Measurements from ENCODE around the gene SOD1.

- TF ChIP-seq CTCF (IDR thresholded peaks at IDR 0.05; ENCODE audit: insufficient read depth, low read depth, low read length) (no peak), EZH2 (IDR thresholded peaks at IDR 0.05; ENCODE audit: insufficient read depth, low read length) (no peak)
Observed at GRCh38 chr21:31659536-31660258, at the start of gene SOD1.

Data from astrocyte (in vitro differentiated cells and primary cell).